Nephron (organoid): ENCODE results near the gene PLEKHM2.

Experiments used
- H3K27ac Mint-ChIP-seq, 3 experiments: 2 replicates each; pipeline ENCODE4 v1.8.0; 2020; ENCODE audit warnings: mixed read lengths in 3 of 3, mild to moderate bottlenecking in 2 of 3, moderate library complexity in 1 of 3
- H3K27me3 Mint-ChIP-seq: 2 replicates; pipeline ENCODE4 v1.8.0; 2021; ENCODE audit warnings: low read depth, mild to moderate bottlenecking, moderate library complexity, mixed read lengths
- H3K36me3 Mint-ChIP-seq: 2 replicates; pipeline ENCODE4 v1.8.0; 2020; ENCODE audit warnings: low read depth, mixed read lengths
- H3K4me1 Mint-ChIP-seq: 2 replicates; pipeline ENCODE4 v1.8.0; 2020; ENCODE audit warnings: mixed read lengths
- H3K4me3 Mint-ChIP-seq, 3 experiments: 2 replicates each; pipeline ENCODE4 v1.8.0; 2020; ENCODE audit warnings: mild to moderate bottlenecking in 3 of 3, mixed read lengths in 3 of 3, moderate library complexity in 2 of 3
- H3K9me3 Mint-ChIP-seq: 2 replicates; pipeline ENCODE4 v1.8.0; 2020; ENCODE audit warnings: mixed read lengths
- TF ChIP-seq, protein P1 (sequence below), 3 experiments: fragments of 200-600 bp; sonication (generic); IDR thresholded peaks; one replicate each; pipeline ENCODE4 v1.5.0; 2021; ENCODE audit warnings: antibody characterized with exemption in 3 of 3; ENCODE audit not compliant: unreplicated experiment in 3 of 3

Gene PLEKHM2

DNA sequence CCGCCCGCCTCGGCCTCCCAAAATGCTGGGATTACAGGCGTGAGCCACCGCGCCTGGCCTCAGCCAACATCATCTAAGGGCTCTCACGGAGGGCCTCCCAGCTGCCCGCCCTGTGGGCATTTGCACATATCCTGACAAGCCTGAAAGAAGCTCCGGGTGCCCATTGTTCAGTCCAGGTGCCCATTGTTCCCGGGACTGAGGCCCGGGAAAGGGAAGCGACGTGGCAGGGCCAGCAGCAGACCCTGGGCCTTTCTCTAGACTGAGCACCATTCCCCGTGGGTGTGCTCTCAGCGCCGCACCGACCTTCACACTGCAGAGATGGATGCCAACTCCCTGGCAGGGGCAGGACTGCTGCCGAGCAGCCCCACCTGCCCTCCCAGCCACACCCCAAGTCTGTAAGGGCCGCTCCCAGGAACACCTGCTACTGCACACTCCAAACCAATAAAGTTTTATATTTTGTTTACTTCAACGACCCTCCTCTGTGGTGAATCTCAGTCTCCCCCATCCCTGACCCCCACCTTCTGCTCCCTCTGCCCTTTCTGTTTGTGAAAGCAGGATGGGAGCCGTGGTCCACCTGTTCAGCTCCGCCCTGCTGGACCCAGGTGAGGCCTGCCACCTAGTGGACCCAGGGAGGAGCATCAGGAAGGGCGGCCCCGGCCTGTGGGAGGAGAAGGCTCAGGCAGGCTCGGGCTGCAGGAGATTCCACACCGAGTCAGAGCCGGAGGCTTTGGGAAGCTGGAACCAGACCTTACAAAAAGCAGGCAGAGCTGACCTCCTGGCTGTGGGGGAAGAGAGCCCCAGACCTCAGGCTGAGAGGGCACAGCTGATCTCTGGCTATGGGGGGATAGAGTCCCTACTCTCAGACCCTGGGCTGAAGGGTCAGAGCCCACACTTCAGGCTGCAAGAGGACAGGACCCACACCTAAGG is 57.1 kb downstream of the PLEKHM2 start:
- TF ChIP-seq, protein P1, sequence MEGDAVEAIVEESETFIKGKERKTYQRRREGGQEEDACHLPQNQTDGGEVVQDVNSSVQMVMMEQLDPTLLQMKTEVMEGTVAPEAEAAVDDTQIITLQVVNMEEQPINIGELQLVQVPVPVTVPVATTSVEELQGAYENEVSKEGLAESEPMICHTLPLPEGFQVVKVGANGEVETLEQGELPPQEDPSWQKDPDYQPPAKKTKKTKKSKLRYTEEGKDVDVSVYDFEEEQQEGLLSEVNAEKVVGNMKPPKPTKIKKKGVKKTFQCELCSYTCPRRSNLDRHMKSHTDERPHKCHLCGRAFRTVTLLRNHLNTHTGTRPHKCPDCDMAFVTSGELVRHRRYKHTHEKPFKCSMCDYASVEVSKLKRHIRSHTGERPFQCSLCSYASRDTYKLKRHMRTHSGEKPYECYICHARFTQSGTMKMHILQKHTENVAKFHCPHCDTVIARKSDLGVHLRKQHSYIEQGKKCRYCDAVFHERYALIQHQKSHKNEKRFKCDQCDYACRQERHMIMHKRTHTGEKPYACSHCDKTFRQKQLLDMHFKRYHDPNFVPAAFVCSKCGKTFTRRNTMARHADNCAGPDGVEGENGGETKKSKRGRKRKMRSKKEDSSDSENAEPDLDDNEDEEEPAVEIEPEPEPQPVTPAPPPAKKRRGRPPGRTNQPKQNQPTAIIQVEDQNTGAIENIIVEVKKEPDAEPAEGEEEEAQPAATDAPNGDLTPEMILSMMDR (IDR thresholded peaks at IDR 0.05; ENCODE audit: unreplicated experiment in 3 of 3): peak; percentile 79 to 86 (median 80)
- peaks cover 21% of the 10 kb centered on the region for H3K4me1 Mint-ChIP-seq
- H3K36me3 Mint-ChIP-seq: peaks cover 4% of the 10 kb centered on the region
- H3K9me3 Mint-ChIP-seq: no peaks in the 10 kb centered on the region
- H3K27ac Mint-ChIP-seq: peak overlapping the region in 1 of 3 experiments; percentile 12
- no peaks in the 10 kb centered on the region for H3K27me3 Mint-ChIP-seq
- H3K4me3 Mint-ChIP-seq: peak overlapping the region in 1 of 3 experiments; percentile 28

DNA sequence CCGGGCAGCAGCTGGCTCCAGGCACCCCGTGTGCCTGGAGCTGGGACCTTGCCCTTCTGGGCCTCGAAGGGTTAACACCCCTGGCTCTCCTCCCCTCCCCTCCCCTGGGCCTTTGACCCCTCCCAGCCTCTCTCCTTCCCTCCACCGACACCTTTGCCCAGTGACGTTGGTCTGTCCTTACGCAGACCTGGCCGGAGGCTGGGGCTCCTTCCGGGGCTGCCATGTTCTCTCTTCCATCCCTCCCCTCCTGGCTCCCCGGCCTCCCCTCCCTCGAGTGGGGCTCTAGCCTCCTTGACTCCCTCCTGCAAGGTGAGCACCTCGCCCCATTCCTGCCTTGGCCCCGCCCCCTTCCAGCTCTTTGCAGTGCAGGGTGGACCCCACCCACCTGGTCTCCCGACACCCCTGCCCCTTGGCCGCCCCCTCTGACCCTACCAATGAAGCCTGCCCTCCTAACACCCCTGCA is 58.2 kb downstream of the PLEKHM2 start, which contains the start of gene TMEM82:
Gene TMEM82 (plus strand): TSS at position 161 of the 463 bp plus-strand sequence. CDS start 61 bp downstream, at position 222.
- H3K27me3 Mint-ChIP-seq: no peaks in the 10 kb centered on the region
- peaks cover 4% of the 10 kb centered on the region for H3K36me3 Mint-ChIP-seq
- peak within 1 kb of the TSS in 1 of 3 experiments; percentile 28 for H3K4me3 Mint-ChIP-seq
- H3K9me3 Mint-ChIP-seq: no peaks in the 10 kb centered on the region
- TF ChIP-seq, protein P1 (IDR thresholded peaks at IDR 0.05; ENCODE audit: unreplicated experiment in 3 of 3): no peak
- H3K4me1 Mint-ChIP-seq: peaks cover 15% of the 10 kb centered on the region
- H3K27ac Mint-ChIP-seq: peak within 1 kb of the TSS in 1 of 3 experiments; percentile 12

DNA sequence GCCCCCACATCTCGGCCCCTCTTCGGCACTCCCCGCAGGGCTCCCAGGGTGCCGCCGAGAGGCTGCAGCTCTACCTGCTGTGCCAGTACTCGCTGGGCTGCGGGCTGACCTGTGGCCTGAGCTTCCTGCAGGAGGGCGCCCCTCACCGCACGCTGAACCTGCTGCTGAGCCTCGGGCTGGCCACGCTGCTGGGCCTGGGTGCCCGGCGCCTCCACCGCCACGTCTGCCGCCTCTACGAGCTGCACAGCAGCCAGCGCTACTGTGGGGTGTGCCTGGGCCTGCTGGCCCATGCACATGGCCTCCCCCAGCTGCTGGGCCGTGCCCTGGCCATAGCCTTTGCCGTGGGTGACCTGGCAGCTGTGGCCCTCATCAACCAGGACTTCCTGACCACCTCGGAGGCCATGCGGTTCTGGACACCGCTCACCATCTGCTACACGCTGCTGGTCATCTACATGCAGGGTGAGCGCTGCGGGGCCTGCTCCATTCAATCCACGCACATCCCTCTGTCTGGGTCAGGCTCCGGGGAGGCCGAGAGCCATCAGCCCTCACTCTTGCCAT is 60.1 kb downstream of the PLEKHM2 start:
- H3K9me3 Mint-ChIP-seq: no peaks in the 10 kb centered on the region
- H3K4me1 Mint-ChIP-seq: peaks cover 3% of the 10 kb centered on the region
- H3K4me3 Mint-ChIP-seq: no peak overlapping the region
- no peaks in the 10 kb centered on the region for H3K27me3 Mint-ChIP-seq
- TF ChIP-seq, protein P1 (IDR thresholded peaks at IDR 0.05; ENCODE audit: unreplicated experiment in 3 of 3): no peak
- peak overlapping the region in 1 of 3 experiments; percentile 11 for H3K27ac Mint-ChIP-seq
- no peaks in the 10 kb centered on the region for H3K36me3 Mint-ChIP-seq

DNA sequence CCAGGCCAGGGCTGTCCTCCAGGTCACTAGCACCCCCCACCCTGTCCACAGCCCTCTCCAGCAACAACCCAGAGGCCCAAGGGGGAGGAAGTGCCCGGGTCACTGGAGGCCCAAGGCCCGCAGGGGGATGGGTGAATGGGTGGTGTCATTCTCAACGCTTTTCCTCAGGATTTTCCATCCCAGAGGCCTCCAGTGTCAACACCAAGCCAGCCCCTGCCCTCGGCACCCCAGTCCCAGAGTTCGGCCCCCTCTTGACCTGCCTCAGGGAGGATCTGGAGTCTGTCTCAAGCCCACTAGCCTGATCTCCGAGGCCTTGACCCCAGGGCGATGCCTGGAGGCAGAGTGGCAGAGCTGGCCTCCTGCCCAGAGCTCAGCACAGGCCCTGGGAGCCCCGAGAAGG is 63.3 kb downstream of the PLEKHM2 start:
- H3K9me3 Mint-ChIP-seq: no peaks in the 10 kb centered on the region
- no peaks in the 10 kb centered on the region for H3K4me1 Mint-ChIP-seq
- H3K36me3 Mint-ChIP-seq: no peaks in the 10 kb centered on the region
- no peak overlapping the region for H3K4me3 Mint-ChIP-seq
- H3K27me3 Mint-ChIP-seq: no peaks in the 10 kb centered on the region
- no peak overlapping the region for H3K27ac Mint-ChIP-seq
- TF ChIP-seq, protein P1 (IDR thresholded peaks at IDR 0.05; ENCODE audit: unreplicated experiment in 3 of 3): no peak

DNA sequence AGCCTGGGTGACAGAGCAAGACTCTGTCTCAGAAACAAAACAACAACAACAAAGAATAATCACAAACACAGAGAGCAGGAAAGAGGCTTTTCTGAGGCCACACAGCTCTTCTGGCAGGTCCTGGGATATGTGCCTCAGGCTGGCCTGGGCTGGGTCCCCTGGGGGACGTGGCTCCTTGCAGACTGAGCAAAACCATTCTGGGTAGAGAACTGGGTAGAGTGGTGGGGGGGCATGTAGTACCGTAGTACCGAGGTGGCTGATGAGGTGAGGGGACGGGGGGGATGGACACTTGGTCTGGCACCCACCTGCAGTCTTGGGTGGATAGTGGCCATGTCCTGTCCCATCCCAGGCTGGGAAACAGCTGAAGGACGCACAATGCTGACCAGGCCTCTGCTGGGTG is 64.1 kb downstream of the PLEKHM2 start:
- Mint-ChIP-seq H3K36me3 (no peaks in the 10 kb centered on the region), H3K27ac (no peak overlapping the region), H3K4me1 (no peaks in the 10 kb centered on the region), H3K4me3 (no peak overlapping the region), H3K9me3 (no peaks in the 10 kb centered on the region), H3K27me3 (no peaks in the 10 kb centered on the region)
- TF ChIP-seq, protein P1 (IDR thresholded peaks at IDR 0.05; ENCODE audit: unreplicated experiment in 3 of 3): no peak
